HepG2 (cell line): ENCODE results near the gene FANCD2. TPM values are rescaled to one million over a fixed set of nuclear protein-coding genes. Genes with fewer than 3 reads are reported as not detected.

ENCODE experiments used
- ASH2L ChIP-seq: fragments of 300-600, 200-600 bp; sonication (generic); IDR thresholded peaks from 2 replicates; pipeline ENCODE4 v1.7.0; 2017; ENCODE audit warnings: low read depth, mild to moderate bottlenecking, moderate library complexity, mixed read lengths, low read length; ENCODE audit not compliant: insufficient read length
- CREB1 ChIP-seq, 2 experiments: fragments of 450-650 bp in 1 of 2; IDR thresholded peaks; 2 replicates each; pipeline ENCODE4 v1.6.1; 2016 to 2017; ENCODE audit warnings: control low read depth in 1 of 2, mild to moderate bottlenecking in 1 of 2, missing compliant biosample characterization in 1 of 2, missing genetic modification characterization in 1 of 2
- GABPB1 ChIP-seq: IDR thresholded peaks from 2 replicates; pipeline ENCODE4 v1.6.1; 2016; ENCODE audit warnings: mild to moderate bottlenecking, missing genetic modification reagents, moderate library complexity, missing compliant biosample characterization
- MIXL1 ChIP-seq: IDR thresholded peaks from 2 replicates; pipeline ENCODE4 v1.6.1; 2016
- NPAS2 ChIP-seq: sonication (generic); formaldehyde crosslinking; IDR thresholded peaks from 2 replicates; pipeline ENCODE4 v1.8.0; 2022; ENCODE audit warnings: mild to moderate bottlenecking, missing genetic modification reagents, borderline replicate concordance
- SIX4 ChIP-seq: sonication (generic); formaldehyde crosslinking; IDR thresholded peaks from 2 replicates; pipeline ENCODE4 v1.4.0; 2020; ENCODE audit warnings: missing genetic modification reagents
- STAG1 ChIP-seq: sonication (generic); formaldehyde crosslinking; IDR thresholded peaks from 2 replicates; pipeline ENCODE4 v1.4.0; 2020; ENCODE audit warnings: missing genetic modification reagents
- TBP ChIP-seq: sonication (generic); formaldehyde crosslinking; IDR thresholded peaks from 2 replicates; pipeline ENCODE4 v1.5.0; 2020; ENCODE audit warnings: missing genetic modification reagents
- TBX3 ChIP-seq: fragments of 450-650 bp; IDR thresholded peaks from 2 replicates; pipeline ENCODE4 v1.6.1; 2017; ENCODE audit warnings: antibody characterized with exemption, mild to moderate bottlenecking, inconsistent platforms, borderline replicate concordance
- TCF7L2 ChIP-seq: IDR thresholded peaks from 2 replicates; pipeline ENCODE4 v1.6.1; 2011; ENCODE audit warnings: mild to moderate bottlenecking, low read depth, low read length, moderate library complexity
- ZNF33A ChIP-seq: sonication (generic); formaldehyde crosslinking; IDR thresholded peaks from 2 replicates; pipeline ENCODE4 v1.5.1; 2020; ENCODE audit warnings: missing genetic modification reagents, mild to moderate bottlenecking, moderate library complexity, borderline replicate concordance
- ZNF687 ChIP-seq: sonication (generic); formaldehyde crosslinking; IDR thresholded peaks from 2 replicates; pipeline ENCODE4 v1.5.1; 2020; ENCODE audit warnings: mild to moderate bottlenecking, missing genetic modification reagents, moderate library complexity
- ZNF713 ChIP-seq: sonication (generic); formaldehyde crosslinking; IDR thresholded peaks from 2 replicates; pipeline ENCODE4 v1.4.0; 2020; ENCODE audit warnings: mild to moderate bottlenecking, missing genetic modification reagents
- ZNF784 ChIP-seq: sonication (generic); formaldehyde crosslinking; IDR thresholded peaks from 2 replicates; pipeline ENCODE4 v1.5.1; 2020; ENCODE audit warnings: missing genetic modification reagents, mild to moderate bottlenecking, borderline replicate concordance
- polyA plus RNA-seq, 8 experiments: library from polyadenylated mRNA; depleted of rRNA in 3 of 8; stranded (reverse) in 7 of 8; unstranded in 1 of 8; fragments of >200 nt; fragmentation: Illumina TruSeq in 4 of 8; extraction: Trizol in 4 of 8; gene quantifications; 2 replicates each; pipeline versions ENCODE4 v1.2.1 to v1.2.3, GENCODE V29; 2011 to 2016; ENCODE audit warnings: low read depth in 4 of 8, missing spikeins in 1 of 8, mixed read lengths in 1 of 8; ENCODE audit not compliant: insufficient read depth in 1 of 8
- total RNA-seq, 5 experiments: library from RNA; depleted of rRNA; stranded (reverse); fragments of >200 nt; fragmentation: Illumina TruSeq; extraction: Trizol; gene quantifications; 2 replicates each; pipeline ENCODE4 v1.2.3, GENCODE V29; 2016; ENCODE audit warnings: low read depth in 1 of 5

FANCD2 gene
- total and polyA plus RNA-seq, 2 of the 13 experiments (the other 11 are each of a cell fraction or from before 2014, with no cell fraction given), result 10.1 to 42.0 TPM

- TF ChIP-seq NPAS2 (CRISPR knock-in tag) (no peak), TBX3 (no peak), CREB1 (IDR thresholded peaks at IDR 0.05) (peak; percentile 87), CREB1 (CRISPR knock-in tag; IDR thresholded peaks at IDR 0.05) (peak; percentile 87), TBP (CRISPR knock-in tag) (no peak), STAG1 (CRISPR knock-in tag) (peak; percentile 44), ZNF784 (peak; percentile 72; the same call in 1 of the 2 replicates), ZNF713 (no peak), MIXL1 (peak; percentile 67; the same call in 1 of the 2 replicates), TCF7L2 (no peak), GABPB1 (CRISPR knock-in tag) (peak; percentile 83), SIX4 (no peak), ASH2L (peak; percentile 70), ZNF687 (peak; percentile 92), ZNF33A (CRISPR knock-in tag) (no peak)
These were observed 89.3 kb downstream of the FANCD2 start, which contains the start of gene BRK1 (continued) for GRCh38 chr3:10115326-10116137.
